Thyroid gland (tissue), 4 donors: ENCODE data around the gene AKIP1.

Experiments
- CTCF ChIP-seq, 6 experiments: fragments of 200-600 bp in 3 of 6; fragments of 450-650 bp in 3 of 6; sonication (generic) in 3 of 6; IDR thresholded peaks; one replicate each; pipeline ENCODE4 v1.5.1; 2016 to 2019; ENCODE audit warnings: antibody characterized with exemption in 6 of 6, mild to moderate bottlenecking in 2 of 6, inconsistent platforms in 1 of 6, moderate library complexity in 1 of 6
- POLR2A ChIP-seq, 2 donors: fragments of 450-650 bp; IDR thresholded peaks; one replicate each; pipeline ENCODE4 v1.6.1; 2017; ENCODE audit warnings: antibody characterized with exemption in 2 of 2, mild to moderate bottlenecking in 2 of 2, moderate library complexity in 1 of 2

- TF ChIP-seq CTCF (IDR thresholded peaks at IDR 0.05) (no peak), POLR2A (IDR thresholded peaks at IDR 0.05) (no peak)
Observed at GRCh38 chr11:8961401-8961800, 50.4 kb downstream of the AKIP1 start.
